Right kidney (tissue), 1 donor: Measurements from ENCODE around the gene FOXC2.
"Not testable (repeated sequence)": the region's sequence is repeated elsewhere in the genome, so short reads cannot be mapped to it uniquely, and the experiment has no call there.

Experiments used
- DNase-seq: peaks from one replicate; pipeline ENCODE4 v3.0.0-alpha.2; 2016

The FOXC2 gene

DNA sequence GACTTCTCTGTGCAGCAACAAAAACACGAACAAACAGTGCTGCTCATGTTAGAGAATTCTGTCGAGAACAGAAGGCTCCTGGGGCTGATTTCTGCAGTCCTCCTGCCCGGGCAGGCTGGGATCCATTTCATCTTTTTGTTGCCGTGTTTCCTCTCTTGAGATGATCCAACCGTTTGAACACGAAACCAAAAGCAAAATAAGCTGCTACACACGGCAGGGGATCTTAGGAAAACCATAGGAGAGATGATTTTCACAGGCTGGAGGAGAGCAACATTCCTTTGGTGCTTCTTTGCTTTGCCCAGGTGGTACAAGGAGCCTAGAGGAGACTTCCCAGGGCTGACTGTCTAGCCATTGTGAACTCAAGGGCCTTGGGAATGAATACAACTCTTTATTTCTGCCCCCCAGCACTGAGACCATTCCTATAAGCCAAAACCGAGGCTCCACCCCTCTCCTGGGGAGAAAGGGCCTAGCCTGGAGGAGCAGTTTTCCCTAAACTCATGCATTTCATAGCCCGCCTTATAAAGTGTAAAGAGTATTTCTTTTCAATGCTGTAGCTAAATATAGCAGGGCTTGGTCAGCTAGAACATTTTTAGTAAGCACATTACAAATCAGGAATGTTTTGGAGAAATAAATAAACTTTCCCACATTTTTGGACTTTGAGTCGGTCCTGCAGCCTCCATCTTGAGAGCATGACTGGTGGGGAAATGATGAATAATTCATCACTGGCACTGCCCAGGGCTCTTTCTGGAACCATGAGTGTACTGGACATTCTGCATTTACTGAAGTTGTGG is 19.4 kb downstream of the FOXC2 start:
- peak; percentile 13 for DNase-seq

DNA sequence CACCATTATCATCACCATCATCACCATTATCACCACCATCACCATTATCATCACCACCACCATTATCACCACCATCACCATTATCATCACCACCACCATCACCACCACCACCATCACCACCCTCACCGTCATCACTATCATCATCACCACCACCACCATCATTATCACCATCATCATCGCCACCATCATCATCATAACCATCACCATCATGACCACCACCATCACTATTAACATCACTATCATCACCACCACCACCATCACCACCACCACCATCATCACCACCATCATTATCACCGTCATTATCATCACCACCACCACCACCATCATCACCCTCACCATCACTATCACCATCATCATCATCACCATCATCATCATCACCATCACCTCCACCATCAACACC is 20.9 kb downstream of the FOXC2 start:
- DNase-seq, result no peak

DNA sequence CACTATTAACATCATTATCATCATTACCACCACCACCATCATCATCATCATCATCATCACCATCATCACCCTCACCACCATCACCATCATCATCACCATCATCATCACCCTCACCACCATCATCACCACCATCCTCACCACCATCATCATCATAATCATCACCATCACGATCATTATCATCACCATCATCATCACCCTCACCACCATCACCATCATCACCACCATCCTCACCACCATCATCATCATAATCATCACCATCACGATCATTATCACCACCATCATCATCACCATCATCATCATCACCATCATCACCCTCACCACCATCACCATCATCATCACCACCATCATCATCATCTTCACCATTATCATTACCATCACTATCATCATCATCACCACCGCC is 21.3 kb downstream of the FOXC2 start:
- DNase-seq, result not testable (repeated sequence)

DNA sequence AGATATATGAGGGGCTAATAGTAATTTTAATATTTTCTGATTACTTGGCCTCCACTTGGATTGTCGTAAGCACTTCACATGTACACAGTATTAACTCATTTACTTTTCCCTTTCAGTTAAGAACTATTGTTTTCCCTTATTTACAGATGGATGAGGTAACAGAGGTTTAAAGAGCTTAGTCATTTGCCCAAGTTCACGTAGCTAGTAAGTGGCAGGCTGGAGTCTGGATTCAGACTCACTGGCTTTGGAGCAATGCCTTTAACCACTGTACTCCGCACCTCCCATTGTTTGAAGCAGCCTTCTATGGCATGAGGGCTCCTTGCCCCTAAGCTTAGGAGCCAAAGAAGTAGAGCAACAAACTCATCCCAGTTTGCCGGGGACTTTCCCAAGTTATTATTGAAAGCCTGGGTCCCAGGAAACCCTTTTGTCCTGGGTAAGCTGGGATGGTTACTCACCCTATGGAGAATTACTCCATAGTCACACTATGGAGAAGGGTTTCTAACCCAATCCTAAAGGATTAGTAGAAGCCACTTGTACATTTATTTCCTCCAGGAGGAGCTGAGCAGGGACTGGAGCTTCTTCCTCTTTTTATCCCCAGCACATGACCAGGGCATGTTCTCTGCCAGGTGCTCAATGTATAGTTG is 24.0 kb downstream of the FOXC2 start:
- no peak for DNase-seq

DNA sequence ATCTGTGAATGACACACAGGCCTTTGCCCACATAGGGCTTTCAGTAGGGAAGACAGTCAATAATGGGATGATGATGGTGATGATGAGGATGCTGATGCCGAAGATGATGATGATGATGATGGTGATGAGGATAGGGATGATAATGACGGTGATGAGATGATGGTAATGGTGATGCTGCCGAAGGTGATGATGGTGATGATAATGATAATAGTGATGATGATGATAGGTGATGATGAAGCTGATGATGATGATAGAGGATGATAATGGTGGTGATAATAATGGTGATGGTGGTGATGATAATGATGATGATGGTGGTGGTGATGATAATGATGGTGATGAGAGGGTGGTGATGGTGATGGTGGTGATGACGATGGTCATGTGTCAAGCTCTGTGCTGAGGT is 24.6 kb downstream of the FOXC2 start:
- no peak for DNase-seq

DNA sequence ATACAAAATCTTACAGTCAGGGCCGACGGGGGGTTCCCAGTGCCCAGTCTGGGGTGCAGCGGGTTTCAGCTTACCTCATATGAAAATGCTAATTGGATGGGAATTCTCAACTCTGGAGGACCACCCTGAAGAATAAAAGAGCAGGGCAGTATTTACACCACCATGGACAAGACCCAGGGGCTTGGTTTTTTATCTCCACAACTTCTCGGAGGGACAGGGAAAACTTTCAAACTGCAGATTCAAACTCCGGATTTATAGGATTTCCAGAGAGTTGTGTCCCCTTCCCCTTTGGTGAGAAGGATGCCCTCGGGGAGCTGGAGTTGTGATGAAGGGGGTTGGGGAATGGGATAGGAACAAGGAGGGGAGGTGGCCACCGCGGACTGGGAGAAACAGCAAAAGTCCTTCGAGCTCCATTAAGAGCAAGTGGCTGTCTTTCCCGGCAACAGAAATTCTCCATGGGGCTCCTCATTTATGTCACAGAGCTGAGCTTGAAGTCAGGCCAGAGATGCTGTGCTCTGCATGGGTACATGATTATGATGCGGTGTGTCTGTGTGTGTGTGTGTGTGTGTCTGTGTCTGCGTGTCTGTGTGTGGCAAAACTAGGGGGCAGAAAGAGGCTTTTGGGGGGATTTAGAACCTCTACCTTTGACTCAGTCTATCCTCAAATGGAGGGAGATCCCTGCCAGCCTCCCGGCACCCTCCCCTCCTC is 27.4 kb downstream of the FOXC2 start:
- peak; percentile 42 for DNase-seq

DNA sequence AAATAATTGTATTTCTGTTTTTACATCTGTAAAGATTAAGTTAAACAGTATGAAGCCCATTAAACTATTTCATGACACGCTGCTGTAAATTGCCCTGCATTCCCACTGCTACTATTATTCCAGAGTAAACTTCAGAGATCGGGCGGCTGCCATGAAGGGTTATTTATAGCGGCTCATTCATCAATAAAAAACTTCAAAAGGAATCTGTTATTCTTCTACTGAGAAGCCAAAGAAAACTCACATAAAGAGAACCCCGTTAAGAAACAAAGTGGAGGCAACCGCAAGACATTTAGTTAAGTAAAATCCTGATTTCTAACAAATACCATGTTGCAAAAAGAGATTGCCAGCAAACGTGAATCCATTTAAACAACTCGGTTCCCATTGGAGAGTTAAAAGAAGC is 28.1 kb downstream of the FOXC2 start:
- peak; percentile 16 for DNase-seq

DNA sequence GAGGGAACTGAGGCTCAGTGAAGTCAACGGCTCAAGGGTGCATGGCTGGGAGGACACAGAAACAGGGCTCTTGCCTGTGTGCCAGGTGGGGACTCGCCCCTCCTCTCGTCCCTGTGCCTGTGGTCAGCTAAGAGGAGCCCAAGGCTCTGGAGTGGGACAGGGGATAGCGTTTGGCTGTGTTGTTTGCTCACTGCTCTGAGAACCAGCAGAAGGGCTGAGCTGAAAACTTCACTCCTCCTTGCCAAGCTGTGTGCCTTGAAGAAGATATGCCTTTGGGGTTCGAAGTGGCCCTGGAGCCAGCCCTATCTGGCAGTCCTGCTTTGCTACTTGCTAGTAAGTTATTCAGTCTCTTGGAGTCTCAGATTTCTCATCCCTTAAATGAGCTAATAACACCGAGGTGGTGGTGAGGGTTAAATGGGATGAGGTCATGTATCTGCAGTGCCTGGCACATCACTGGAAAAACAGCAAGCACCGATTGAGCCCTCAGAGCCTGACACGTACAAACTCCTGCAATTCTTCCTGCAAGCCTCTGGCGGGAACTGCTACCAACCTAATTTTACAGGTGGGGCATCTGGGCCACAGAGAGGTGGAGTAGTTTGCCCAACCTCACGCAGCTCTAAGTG is 29.5 kb downstream of the FOXC2 start:
- DNase-seq, result no peak

DNA sequence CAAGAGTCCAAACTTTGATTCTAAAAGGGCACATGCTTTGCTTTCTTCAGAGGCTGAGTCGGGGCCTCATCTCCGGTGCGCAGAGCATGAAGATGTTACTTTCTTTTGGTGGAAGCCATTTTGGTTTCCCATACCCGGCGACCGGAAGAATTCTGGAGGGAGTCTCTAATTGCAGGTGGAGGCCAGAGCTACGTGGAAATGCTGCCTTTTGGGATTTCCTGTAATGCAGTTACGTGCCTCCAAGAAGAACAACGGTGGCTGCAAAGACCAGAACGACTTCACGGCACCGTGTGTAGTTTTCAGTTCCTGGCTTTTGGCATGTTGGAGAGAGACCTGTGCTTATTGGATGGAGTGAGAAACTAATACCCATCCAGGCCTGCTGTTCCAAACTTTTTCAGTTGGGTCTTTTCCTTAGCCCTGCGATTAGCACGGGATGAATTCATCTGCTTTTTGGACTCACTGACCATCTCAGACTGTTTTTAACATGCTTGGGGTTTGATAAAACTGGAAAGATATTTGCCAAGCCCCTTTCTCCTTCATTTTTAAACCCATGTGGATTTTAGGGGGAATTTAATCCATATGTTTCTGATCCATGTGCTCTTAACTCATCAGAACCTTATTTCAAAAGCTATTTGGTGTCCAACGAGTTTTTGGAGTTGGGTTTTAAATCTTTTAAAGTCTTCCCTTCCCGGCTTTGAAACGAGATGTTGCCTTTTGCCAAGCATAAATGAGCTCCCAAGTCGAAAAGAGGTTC is 30.7 kb downstream of the FOXC2 start:
- DNase-seq, result no peak

DNA sequence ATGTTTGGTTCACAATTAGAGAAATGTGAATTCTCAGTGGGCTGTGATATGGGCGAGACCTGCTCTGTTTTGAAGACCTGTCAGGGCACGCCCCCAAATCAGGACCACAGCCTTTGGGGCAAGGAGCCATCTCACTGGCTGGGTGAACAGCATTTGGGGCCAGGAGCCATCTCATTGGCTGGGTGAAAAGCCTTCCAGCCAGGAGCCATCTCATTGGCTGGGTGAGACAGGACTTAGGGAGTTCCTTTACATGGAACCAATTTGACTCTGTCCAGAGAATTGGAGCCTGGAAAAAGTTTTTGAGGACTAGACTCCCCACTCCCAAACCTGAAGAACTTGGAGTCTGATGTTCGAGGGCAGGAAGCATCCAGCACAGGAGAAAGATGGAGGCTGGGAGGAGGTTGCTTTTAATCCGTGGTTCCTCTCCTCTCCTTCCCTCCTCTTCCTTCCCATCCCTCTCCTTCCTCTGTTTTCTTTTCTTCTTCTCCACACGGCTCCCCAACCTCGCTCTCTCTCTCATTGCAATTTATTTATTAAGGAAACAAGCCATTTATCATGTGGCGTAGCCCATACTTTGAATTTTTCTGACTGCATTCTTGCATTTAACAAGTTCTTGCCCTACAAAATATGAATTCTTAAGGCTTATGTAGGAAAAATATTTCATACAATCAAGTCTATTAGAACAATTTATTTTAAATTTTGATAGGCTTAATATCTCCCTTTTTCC is 31.4 kb downstream of the FOXC2 start:
- peak; percentile 31 for DNase-seq

DNA sequence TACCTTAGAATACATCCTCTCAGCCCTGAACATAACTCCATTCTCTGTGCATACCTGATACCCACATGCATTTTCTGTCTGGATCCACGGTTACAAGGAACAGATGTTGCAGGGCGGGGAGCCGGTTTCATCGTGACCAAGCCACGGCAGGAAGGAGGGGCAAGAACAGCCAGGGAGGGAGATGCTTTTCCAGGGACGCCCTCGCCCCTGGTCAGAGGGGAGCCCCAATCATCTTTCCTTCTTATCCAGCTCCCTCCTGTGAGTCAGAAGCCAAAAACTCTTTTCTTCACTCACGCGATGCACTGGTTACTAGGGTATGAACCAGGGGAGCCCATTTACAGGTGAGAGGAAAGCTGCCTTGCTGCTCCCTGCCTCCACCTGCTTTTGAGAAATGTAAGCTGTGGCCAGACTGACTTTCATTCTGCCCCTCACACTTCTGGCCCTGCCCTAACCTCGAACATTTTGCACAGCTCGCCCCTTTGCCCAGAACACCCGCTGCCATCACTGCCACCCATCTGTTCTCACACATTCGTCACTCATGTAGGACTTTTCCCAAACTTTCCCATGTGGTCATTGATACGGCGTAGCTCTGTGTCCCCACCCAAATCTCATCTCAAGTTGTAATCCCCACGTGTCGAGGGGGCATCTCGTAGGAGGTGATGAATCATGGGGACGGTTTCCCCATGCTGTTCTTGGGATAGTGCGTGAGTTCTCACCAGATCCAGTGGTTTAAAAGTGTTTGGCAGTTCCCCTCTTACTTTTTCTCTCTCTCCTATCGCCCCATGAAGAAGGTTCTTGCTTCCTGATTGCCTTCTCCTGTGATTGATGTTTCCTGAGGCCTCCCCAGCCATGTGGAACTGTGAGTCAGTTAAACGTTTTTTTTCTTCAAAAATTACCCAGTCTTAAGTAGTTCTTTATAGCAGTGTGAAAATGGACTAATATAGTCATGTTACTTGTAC is 32.3 kb downstream of the FOXC2 start:
- DNase-seq, result peak; percentile 22

DNA sequence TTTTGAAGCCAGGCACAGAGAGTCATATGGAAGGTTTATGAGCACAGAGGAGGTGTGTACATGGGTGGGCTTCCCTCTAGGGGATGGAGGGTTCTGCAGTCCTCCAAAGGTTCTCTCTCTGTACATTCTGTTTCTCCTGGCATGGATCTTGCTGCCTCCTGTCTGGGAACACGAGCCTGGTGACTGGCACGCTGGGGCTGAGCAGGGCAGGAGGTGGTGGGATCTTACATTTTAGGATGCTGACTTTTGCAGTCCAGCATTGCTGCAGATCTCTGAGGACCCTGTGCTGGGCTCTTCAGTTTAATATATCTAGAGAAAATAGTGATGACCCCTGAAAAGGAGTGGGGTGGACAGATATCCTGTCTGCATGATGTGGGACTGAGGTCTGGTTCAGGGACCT is 34.7 kb downstream of the FOXC2 start:
- DNase-seq, result no peak

DNA sequence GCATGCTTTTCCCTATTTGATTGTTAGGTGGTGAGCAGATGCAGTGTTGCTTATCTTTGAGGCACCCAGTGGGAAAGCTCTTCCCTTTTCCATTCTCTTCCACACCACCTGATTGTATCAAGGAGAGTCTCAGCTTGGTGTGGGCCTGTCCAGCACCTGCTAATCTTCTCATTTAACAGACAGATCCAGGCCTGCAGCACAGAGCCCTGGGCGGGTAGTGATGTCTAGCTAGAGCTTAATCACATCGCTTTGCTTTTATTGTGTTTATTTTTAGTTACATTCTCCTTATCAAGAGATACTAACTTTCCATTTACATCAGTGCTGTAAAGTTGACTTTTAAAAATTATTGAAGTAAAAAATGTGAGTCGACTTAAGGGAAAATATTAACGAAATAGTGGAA is 35.9 kb downstream of the FOXC2 start:
- no peak for DNase-seq

DNA sequence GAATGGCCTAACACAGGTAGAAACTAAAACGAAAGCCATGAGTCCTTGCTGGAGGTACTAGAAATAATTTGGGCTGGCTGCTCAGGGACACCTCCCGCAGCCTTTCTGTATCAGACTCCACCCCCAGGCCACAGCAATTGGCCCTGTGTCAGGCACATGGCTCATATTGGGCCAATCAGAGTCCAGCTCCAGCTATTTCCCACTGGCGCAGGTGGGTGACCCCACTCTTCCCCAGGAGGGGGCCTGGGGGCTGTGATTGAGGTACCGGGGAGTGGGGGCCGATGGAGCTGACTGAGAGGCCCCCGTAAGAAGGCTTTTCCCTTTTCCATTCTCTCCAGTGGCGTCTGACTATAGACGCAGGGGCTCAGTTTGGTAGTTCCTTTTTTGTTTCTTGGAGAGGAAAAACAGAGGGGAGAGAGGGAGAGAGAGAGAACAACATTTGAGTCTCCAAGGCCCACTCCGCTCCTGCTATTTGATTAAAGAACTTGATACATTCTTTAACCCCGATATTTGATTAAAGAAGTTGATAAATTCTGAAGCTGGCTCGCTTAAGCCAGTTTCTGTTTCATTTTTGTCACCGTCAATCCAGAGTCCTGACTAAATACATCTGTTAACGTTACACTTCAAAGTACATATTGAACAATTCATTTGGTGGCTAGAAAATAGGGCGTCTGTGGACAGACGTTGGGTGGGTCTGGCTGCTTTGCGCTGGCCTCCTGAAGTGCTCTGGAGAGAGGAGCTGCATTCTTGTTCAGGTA is 38.0 kb downstream of the FOXC2 start:
- DNase-seq, result no peak

DNA sequence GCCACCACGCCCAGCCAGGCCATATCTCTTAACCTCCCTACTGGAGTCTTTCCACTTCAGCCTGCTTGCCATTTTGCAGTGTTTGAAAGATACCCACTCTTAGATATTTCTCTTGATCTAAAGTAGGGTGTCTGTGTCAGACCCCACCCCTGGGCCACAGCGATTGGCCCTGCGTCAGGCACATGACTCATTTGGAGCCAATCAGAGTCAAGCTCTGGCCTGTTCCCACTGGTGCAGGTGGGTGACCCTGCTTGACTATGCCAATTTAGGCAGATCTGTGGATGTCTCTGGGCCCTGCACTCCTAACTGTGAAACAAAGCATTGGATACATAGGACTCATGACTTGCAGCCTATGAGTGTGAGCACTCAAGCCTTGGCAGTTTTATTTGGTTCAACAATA is 39.3 kb downstream of the FOXC2 start:
- DNase-seq, result no peak

DNA sequence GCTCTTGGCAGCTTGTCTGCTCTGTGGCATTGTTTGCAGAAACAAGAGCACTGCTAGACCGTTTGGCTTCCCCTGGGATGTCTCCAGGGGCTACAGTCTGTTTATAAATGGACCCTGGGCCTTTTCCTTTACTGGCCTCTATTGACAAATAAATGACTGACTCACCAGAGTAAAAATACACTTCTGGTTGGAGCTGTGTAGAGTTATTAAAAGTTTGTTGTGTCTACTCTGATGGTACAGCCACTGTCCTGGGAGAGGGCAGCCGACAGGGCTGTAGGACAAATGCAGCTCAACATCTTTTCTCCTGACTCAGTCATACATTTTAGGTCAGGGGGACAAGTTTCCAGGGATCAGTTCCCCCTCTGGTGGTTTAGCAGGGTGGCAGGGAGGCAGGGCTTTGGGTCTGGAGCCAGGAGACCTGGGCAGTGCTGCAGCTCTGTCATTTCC is 41.7 kb downstream of the FOXC2 start:
- no peak for DNase-seq

DNA sequence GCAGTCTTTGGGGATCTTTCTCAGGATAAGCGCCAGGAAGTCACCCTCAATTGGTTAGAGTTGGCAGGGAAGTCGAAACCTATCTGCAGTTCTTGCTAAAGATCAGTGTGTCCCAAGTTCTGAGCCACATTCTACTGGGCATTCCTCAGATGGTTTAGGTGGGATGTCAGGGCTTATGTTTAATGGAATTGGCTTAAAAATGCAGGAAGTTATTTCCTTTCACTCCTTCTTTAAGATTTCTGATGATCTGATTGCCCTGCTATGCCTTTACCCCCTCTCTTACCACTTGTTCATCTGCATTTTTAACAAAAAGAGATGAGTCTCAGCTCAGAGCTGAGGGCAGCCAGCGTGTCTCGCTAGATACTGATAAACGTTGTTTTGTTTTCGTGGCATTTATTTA is 42.5 kb downstream of the FOXC2 start:
- DNase-seq, result no peak

DNA sequence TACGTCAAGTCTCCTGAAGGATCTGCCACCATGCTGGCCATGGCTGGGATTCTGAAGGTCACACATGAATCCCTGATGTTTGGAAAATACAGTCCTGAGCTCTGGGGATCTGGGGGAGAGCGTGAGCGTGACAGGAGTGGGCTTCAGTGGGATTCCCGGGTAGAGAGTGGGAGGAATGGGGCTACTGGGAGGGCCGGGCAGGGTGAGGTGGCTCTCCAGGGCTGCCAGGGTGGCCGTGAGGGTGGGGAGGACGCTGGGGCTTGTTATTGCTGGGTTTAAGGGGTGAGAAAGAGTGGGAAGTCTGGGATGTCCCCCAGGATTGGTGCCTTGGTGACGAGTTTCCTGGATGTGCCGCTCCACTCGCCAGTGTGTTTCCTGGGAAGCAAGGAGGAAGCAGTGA is 43.0 kb downstream of the FOXC2 start:
- no peak for DNase-seq

DNA sequence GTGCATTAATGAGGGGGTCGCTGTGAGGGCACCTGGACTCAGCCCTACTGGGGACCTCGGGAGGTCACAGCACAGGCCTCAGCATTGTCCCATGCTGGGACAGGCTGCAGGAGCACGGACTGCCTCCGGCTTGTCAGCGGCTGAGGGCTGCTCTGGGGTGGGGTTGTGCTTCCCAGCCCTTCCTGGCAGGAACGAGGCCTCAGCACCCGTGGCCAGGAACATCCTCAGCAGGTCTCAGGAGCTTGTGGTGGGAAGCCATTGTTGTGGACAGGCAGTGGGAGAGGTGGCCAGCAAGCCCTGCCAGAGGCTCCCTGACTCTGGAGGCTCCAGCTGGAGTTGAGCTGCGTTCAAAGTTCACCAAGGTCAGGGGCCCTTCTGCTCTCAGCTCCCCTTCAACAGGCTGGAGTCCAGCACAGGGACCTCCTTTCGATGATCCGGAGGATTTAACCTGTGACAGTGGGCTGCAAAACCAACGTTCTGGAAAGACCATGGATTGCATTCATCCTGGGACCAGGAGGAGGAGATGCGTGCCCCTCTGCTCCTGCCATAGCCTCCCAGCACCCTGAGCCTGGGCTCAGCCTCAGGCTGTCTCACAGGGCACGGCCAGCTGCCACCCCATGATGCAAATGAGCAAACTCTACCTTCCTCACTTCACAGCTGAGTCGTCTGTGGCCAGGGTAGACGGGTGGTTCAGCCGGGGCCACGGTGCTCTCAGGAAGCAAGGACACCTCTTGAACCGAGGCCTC is 44.3 kb downstream of the FOXC2 start:
- peak; percentile 41 for DNase-seq
